ENCODE data around the gene TPX2.
A peak's percentile ranks its signal among the peaks of the same experiment; 100 is the strongest.
"Not testable (repeated sequence)": the region's sequence is repeated elsewhere in the genome, so short reads cannot be mapped to it uniquely, and the experiment has no call there.

The TPX2 gene

GRCh38 chr20:31814142-31814541 lies 75.1 kb downstream of the TPX2 start:
- DNase-seq (ENCODE audit: low spot score): not testable (repeated sequence)

- DNase-seq (ENCODE audit: low spot score): no peak
Observed at GRCh38 chr20:31815408-31816188, 76.5 kb downstream of the TPX2 start.

- no peak for DNase-seq (ENCODE audit: low spot score)
Observed at GRCh38 chr20:31816221-31816620, 77.1 kb downstream of the TPX2 start.

DNA sequence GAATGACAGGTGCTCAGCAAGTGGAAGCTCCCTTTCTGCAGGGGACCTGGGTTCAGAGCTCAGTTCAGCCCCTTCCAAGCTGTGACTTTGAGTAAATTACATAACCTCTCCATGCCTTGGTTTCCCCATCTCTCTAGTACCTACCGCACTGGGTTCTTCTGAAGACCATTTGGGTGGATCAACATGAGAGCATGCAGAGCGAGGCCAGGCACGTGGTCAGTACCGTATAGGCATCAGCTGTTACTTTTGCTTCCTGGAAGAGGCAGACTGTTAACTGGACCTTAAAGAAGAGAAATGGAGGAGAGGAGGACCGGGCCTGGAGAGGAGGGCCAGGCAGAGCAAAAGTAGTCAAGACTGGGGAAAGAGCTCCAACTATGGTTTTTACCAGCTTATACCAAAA lies 78.4 kb downstream of the TPX2 start:
- DNase-seq (ENCODE audit: low spot score): no peak

GRCh38 chr20:31818376-31818908 lies 79.4 kb downstream of the TPX2 start:
- no peak for DNase-seq (ENCODE audit: low spot score)

DNA sequence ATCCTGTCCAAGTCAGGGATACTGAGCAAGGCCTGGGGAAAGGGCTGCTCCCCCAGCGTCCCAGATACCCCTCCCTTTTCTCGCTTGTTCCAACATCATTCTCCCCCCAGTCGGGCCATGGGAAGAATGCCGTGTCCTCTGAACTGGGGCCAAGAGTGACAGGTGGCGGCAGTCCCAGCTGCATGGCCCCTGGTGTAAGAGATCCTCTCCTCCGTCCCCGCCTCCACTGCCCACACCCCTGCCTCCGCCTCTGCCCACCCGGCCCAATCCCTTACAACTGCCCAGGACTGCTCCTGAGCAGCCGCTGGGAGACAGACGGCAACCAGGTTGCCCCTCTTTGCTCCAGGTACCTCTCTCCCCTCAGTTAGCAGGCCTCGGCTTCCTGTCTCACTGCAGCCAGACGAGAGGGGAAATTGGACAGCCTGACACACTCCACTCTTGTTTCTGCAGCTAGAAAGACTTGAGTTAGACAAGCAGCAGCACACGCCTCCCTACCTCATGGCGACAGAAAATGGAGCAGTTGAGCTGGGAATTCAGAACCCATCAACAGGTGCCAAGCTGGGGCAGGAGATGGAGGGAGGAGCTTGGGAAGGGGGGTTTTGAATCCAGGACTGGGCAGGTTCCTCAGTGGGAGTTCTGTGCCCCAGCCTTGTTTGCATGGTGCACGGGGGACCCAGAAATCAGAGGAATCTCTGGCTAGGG lies 80.1 kb downstream of the TPX2 start, which contains the start of gene MYLK2:
MYLK2 (plus strand) TSS at position 274 of the 702 bp plus-strand sequence; CDS start at position 499, 225 bp downstream.
- no peak for DNase-seq (ENCODE audit: low spot score)

DNA sequence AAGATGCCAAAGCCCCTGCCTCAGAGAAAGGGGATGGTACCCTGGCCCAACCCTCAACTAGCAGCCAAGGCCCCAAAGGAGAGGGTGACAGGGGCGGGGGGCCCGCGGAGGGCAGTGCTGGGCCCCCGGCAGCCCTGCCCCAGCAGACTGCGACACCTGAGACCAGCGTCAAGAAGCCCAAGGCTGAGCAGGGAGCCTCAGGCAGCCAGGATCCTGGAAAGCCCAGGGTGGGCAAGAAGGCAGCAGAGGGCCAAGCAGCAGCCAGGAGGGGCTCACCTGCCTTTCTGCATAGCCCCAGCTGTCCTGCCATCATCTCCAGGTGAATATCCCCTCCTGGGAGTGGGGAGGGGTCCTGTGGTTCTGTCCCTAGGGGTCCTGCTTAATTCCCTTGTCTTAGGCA lies 81.1 kb downstream of the TPX2 start:
- no peak for DNase-seq (ENCODE audit: low spot score)

- no peak for DNase-seq (ENCODE audit: low spot score)
Observed at GRCh38 chr20:31821427-31821826, 82.3 kb downstream of the TPX2 start.

DNA sequence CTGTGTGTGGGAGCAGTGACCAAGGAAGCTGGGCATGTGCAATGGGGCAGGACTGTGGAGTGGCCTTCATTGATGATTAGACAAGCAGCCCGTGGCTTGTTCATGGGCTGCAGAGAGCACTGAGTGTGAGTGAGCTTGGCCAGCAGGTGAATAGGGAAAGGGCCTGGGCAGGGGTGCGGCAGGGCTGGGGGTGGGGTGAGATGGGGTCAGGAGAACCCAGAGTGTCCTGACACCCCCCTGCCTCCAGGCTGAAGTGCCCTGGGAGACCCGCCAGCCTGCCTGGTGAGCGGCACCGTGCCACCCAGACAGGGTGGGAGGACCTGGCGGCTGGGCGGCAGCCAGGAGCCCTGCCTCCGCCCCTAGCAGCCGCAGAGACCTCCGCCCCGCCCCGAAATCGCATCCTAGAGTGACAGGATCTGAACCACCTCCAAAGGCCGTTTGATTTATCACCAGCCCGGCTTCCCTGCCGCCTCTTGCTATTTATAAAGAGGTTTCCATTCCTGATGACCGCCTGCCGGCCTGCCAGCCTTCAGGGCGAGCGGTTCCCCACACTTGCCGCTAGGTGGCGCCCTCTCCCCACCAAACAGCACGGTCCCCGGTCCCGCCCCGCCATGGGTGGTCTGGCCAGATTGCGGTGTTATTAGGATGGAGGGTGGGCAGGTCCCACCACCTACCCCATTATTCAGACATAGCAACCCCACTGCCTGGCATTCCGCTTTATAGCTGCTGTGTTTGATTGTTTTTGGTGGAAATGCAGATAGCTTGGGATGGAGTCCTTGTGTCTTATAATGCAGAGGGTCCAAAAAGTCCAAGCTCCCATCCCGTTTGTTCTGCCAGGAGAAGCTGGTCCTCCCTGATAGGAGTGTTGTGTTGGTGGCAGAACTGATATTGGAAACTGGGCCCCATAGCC lies 83.6 kb downstream of the TPX2 start:
- peak; percentile 79 for DNase-seq (ENCODE audit: low spot score)

DNA sequence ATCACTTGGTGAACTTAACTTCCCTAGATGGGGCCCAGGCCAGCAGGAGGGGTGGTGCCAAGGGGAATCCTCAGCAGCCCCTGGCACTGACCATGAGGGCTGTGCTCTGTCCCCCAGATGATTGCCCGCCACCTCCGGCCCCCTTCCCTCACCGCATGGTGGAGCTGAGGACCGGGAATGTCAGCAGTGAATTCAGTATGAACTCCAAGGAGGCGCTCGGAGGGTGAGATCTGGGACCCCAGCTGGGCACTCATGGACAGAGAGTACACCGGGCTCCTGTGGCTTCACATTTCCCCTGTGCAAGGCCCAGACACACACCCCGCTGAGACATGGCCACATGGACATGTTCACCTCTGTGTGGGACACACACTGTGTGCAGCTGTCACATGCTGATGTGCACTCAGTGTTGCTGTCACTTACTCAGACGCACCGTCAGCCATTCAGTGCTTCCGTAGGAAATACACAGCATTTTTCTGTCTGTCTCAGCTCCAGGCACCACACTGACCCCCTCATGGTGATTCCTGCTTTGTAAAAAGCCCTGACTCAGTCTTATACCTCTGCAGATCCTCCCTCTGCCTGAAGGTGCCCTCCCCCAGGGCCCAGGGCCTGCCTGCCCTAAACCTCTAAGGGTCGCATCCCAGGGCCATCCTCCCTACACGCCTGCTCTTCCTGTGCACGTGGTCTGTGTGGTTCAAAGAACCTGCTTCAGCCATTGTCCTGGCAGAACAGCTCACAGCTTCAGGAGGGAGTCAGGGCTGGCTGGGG lies 84.5 kb downstream of the TPX2 start:
- no peak for DNase-seq (ENCODE audit: low spot score)

DNA sequence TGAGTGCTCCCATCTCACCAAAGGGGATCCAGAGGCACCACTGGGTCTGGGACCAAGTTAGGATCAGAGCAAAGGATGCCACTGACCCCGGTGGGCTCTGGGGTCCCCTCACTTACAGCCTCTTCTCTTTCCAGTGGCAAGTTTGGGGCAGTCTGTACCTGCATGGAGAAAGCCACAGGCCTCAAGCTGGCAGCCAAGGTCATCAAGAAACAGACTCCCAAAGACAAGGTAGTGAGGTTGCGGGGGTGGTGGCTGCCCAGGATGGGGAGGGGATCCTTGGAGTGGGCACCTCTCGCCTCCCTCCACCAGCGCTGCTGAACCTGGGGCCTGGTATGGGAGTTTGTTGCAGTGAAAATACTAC lies 85.0 kb downstream of the TPX2 start:
- no peak for DNase-seq (ENCODE audit: low spot score)

GRCh38 chr20:31824554-31825313 lies 85.6 kb downstream of the TPX2 start:
- no peak for DNase-seq (ENCODE audit: low spot score)

- no peak for DNase-seq (ENCODE audit: low spot score)
Observed at GRCh38 chr20:31826074-31826473, 87.0 kb downstream of the TPX2 start.

GRCh38 chr20:31827059-31827458 lies 88.0 kb downstream of the TPX2 start:
- DNase-seq (ENCODE audit: low spot score): no peak

- DNase-seq (ENCODE audit: low spot score): not testable (repeated sequence)
Observed at GRCh38 chr20:31828016-31828415, 88.9 kb downstream of the TPX2 start.

- DNase-seq (ENCODE audit: low spot score): no peak
Observed at GRCh38 chr20:31829731-31830130, 90.6 kb downstream of the TPX2 start.

- no peak for DNase-seq (ENCODE audit: low spot score)
Observed at GRCh38 chr20:31830406-31830981, 91.4 kb downstream of the TPX2 start.

DNA sequence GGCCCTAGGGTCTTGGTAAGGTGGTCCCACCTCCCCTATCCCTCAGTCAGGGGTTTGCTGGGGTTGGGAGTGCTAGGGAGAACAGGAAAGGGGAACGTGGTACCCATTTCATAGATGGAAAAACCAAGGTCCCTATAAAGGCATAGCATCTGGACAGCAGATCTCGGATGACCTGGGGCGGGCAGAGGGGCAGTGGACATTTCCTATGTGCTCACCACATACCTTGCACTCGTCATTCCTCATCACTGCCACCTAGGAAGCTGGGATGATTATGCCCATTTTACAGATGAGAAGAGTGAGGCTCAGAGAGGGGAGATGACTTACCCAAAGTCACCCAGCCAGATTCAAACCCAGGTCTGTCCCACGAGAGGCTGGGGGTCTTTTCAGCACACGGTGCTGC lies 92.1 kb downstream of the TPX2 start:
- DNase-seq (ENCODE audit: low spot score): no peak

DNA sequence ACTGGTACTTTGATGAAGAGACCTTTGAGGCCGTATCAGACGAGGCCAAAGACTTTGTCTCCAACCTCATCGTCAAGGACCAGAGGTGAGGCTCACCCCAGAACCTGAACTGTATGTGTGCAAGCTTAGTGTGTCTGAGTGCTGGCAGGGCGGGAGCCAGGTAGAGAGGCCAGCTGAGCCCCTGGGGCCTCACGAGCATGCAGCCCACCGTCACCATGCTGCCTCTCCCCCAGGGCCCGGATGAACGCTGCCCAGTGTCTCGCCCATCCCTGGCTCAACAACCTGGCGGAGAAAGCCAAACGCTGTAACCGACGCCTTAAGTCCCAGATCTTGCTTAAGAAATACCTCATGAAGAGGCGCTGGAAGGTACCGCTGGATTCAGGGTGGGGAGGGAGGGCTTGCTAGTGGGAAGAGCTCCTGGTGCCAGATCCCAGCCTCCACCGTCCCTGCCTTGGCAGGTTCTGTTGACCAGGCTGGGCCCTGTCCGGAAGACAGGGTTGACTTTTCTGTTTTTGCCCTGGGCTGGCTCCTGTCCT lies 92.7 kb downstream of the TPX2 start:
- no peak for DNase-seq (ENCODE audit: low spot score)
